Common myeloid progenitor, CD34-positive (primary cell): ENCODE measurements around the gene ALK.

ENCODE experiments used
- CTCF ChIA-PET: fragments of 350-600 bp; sonication (Branson Sonifier 250); formaldehyde crosslinking; loops from one replicate; lab custom pipeline; 2021; ENCODE audit warnings: antibody characterized with exemption; lab: Charles Lee
- POLR2A ChIA-PET: fragments of 350-600 bp; sonication (Branson Sonifier 250); formaldehyde crosslinking; loops from one replicate; lab custom pipeline; 2021; ENCODE audit warnings: antibody characterized with exemption; lab: Charles Lee
- DNase-seq, 3 donors: peaks; one replicate each; pipeline versions ENCODE4 v3.0.0 to v3.0.0-alpha.2; 2013
- H3K27ac ChIP-seq, 2 experiments: 1 replicate in 1 of 2; 2 replicates in 1 of 2; pipeline ENCODE4 v1.7.0; 2013; ENCODE audit warnings: inconsistent platforms in 2 of 2, low read length in 2 of 2, mild to moderate bottlenecking in 2 of 2, low read depth in 1 of 2, moderate library complexity in 1 of 2; ENCODE audit not compliant: severe bottlenecking in 2 of 2, insufficient read depth in 1 of 2, poor library complexity in 1 of 2
- H3K27me3 ChIP-seq, 5 experiments: replicated peaks in 2 of 5; 1 replicate in 3 of 5; 2 replicates in 2 of 5; pipeline versions ENCODE4 v1.6.1 to v1.7.0; 2013; ENCODE audit warnings: low read length in 4 of 5, mild to moderate bottlenecking in 2 of 5, moderate library complexity in 2 of 5, inconsistent platforms in 1 of 5; ENCODE audit not compliant: insufficient read depth in 5 of 5, control insufficient read depth in 4 of 5
- H3K36me3 ChIP-seq, 4 experiments: 1 replicate in 2 of 4; 2 replicates in 2 of 4; pipeline versions ENCODE4 v1.6.1 to v1.7.0; 2013; ENCODE audit warnings: low read length in 3 of 4, control low read depth in 1 of 4, mild to moderate bottlenecking in 1 of 4; ENCODE audit not compliant: control insufficient read depth in 4 of 4, insufficient read depth in 4 of 4
- H3K4me1 ChIP-seq, 4 experiments: 1 replicate in 3 of 4; 2 replicates in 1 of 4; pipeline versions ENCODE4 v1.6.1 to v1.7.1; 2013; ENCODE audit warnings: low read length in 3 of 4, mild to moderate bottlenecking in 3 of 4, control low read depth in 1 of 4, inconsistent platforms in 1 of 4, moderate library complexity in 1 of 4; ENCODE audit not compliant: control insufficient read depth in 4 of 4, insufficient read depth in 4 of 4; ENCODE audit errors: control extremely low read depth in 1 of 4
- H3K4me3 ChIP-seq, 7 experiments: 1 replicate in 4 of 7; 2 replicates in 3 of 7; pipeline versions ENCODE4 v1.5.1 to v1.7.0; 2013; ENCODE audit warnings: mild to moderate bottlenecking in 7 of 7, low read length in 6 of 7, moderate library complexity in 6 of 7, inconsistent platforms in 2 of 7, low read depth in 2 of 7, control low read depth in 1 of 7; ENCODE audit not compliant: insufficient read depth in 4 of 7, control insufficient read depth in 1 of 7; ENCODE audit errors: extremely low read depth in 1 of 7
- H3K9me3 ChIP-seq, 5 experiments: 1 replicate in 4 of 5; 2 replicates in 1 of 5; pipeline versions ENCODE4 v1.6.1 to v1.7.1; 2013; ENCODE audit warnings: low read length in 4 of 5, mild to moderate bottlenecking in 2 of 5, inconsistent platforms in 1 of 5, low read depth in 1 of 5, moderate library complexity in 1 of 5; ENCODE audit not compliant: control insufficient read depth in 4 of 5, insufficient read depth in 2 of 5; ENCODE audit errors: control extremely low read depth in 1 of 5
- WGBS: methylation state at CpG from one replicate; pipeline ENCODE4 v1.1.5; 2013; ENCODE audit not compliant: insufficient coverage; 5-methylcytosine and 5-hydroxymethylcytosine counted together

Gene ALK

DNA sequence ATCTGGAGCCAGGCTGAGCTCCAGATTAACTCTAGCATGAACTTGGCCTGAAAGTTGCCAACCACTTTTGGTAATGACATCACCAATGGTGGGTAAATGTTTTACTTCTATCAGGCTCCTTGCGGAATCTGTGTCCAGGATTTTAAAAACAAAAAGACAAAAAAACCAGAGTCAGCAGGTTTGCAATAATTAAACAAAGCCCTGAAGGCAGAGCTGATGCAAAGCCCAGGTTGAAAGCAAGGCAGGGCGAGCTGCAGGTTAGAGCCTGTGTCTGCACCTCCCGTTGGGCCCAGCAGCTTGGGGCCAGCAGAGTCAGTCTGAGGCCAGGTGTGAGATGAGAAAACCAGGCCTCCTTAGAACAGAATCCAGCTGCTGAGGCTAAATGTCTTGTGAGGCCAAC lies 29.1 kb upstream of the ALK start:
- no peak for DNase-seq
- no peaks in the 10 kb centered on the region for H3K9me3 ChIP-seq
- no peaks in the 10 kb centered on the region for H3K4me1 ChIP-seq
- H3K36me3 ChIP-seq: no peaks in the 10 kb centered on the region
- WGBS: 85% methylated on average over 3 of the region's 3 CpGs
- H3K4me3 ChIP-seq: no peak overlapping the region
- ChIA-PET CTCF (no interaction called here), POLR2A (no interaction called here)
- no peak overlapping the region for H3K27ac ChIP-seq
- peaks cover 0 to 2% (median 0%) of the 10 kb centered on the region in 5 experiments for H3K27me3 ChIP-seq

DNA sequence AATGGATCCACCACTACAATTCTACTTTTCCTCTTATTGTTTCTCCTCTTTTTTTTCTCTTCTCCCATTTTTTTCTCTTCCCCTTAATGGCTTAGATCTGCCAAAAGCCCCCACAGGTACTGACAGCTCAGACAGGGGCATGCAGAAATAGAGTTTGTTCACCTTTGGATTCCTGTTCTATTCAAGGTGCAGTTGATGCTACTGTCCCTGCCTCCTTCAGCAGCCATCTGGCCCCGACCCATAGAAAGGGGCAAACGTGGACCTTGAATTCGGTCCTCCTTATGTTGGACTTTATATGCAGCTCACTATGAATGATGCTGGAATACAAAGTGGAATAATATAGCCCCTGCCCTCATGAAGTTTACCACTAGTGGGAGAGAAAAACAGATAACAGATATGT lies 27.7 kb upstream of the ALK start:
- DNase-seq: no peak
- H3K4me3 ChIP-seq: no peak overlapping the region
- POLR2A ChIA-PET: no interaction called here
- no peaks in the 10 kb centered on the region for H3K4me1 ChIP-seq
- H3K9me3 ChIP-seq: peaks cover 0 to under 1% (median 0%) of the 10 kb centered on the region in 5 experiments
- CTCF ChIA-PET: no interaction called here
- H3K27me3 ChIP-seq: peaks cover 0 to 2% (median 0%) of the 10 kb centered on the region in 5 experiments
- H3K27ac ChIP-seq: no peak overlapping the region
- no peaks in the 10 kb centered on the region for H3K36me3 ChIP-seq
- WGBS: 90% methylated on average over 2 of the region's 3 CpGs

DNA sequence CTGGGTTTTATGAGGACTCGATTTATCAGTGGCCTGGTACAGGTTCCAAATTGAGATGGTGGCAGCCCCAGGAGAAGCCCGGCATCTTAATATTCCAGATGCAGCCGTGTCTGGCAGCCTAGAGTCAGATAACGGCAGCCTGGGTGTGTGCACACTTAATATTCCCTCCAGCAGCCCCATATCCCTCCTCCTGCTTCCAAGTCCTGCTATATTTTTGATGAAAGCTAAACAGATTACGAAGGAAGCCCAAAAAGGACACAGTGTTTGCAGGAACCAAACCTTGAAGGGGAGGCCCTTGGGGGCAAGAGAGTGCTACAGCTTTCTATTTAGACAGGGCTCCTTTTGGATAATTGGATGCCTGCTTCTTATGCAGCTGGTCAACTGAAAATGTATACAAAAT lies 25.1 kb upstream of the ALK start:
- Histone ChIP-seq H3K9me3 (peaks cover 0 to 3% (median 0%) of the 10 kb centered on the region in 5 experiments), H3K4me1 (no peaks in the 10 kb centered on the region), H3K4me3 (no peak overlapping the region), H3K36me3 (no peaks in the 10 kb centered on the region), H3K27ac (no peak overlapping the region), H3K27me3 (peaks cover 0 to 2% (median 0%) of the 10 kb centered on the region in 5 experiments)
- WGBS: 94% methylated on average over 4 of the region's 5 CpGs
- DNase-seq: no peak
- CTCF ChIA-PET: interaction anchor here (0.6 kb wide), 1 partner anchor 660 kb away, joined by 3 read pairs; no protein-coding TSS in a partner anchor
- POLR2A ChIA-PET: no interaction called here

DNA sequence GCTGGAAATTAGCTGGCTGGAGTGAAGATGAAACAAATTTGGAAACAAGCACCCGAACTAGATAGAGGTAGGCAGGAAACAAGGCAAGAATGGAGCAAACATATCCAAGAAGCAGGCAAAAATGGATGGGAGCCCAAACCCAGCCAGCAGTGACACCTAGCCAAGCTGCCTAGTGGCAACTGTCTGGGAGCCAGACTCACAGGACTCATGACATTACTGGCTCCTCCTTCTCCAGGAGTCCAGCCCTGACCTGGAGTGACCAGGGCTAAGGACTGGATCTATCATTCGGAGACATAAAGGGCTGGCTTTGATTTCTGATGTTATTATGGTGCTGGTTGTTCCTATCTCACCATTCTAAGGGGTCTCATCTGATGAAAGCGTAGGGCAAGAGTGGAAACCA lies 21.3 kb upstream of the ALK start:
- no peak overlapping the region for H3K27ac ChIP-seq
- H3K4me3 ChIP-seq: no peak overlapping the region
- peaks cover 0 to 3% (median 0%) of the 10 kb centered on the region in 5 experiments for H3K9me3 ChIP-seq
- WGBS: 94% methylated on average over 2 of the region's 3 CpGs
- CTCF ChIA-PET: interaction anchor here (1.6 kb wide), 1 partner anchor 16 kb away, joined by 3 read pairs; no protein-coding TSS in a partner anchor
- no peaks in the 10 kb centered on the region for H3K4me1 ChIP-seq
- POLR2A ChIA-PET: no interaction called here
- no peaks in the 10 kb centered on the region for H3K36me3 ChIP-seq
- no peak for DNase-seq
- H3K27me3 ChIP-seq: peaks cover 0 to 2% (median 0%) of the 10 kb centered on the region in 5 experiments

DNA sequence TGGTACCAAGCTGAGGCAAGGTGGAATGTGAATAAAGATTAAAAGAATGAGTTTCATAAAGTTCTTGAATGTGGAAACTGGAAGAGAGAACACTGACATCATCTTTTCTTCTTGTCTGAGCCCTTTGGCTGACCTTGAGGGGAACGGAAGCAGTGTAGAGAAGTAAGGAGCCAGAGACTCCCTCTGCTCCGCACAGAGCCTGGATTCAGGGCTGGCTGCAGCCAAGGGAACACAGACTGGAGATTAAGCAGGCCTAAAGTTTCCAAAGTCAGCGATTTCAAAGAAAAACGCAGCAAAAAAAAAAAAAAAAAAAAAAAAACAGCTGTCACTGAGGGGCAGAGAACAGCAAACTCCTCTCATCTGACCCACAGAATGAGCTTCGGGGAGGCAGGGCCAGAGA lies 19.3 kb upstream of the ALK start:
- peaks cover 0 to 3% (median 0%) of the 10 kb centered on the region in 5 experiments for H3K9me3 ChIP-seq
- peaks cover 0 to 3% (median 0%) of the 10 kb centered on the region in 5 experiments for H3K27me3 ChIP-seq
- no peak overlapping the region for H3K27ac ChIP-seq
- ChIA-PET POLR2A (no interaction called here), CTCF (no interaction called here)
- no peak overlapping the region for H3K4me3 ChIP-seq
- WGBS: 83% methylated on average over 2 of the region's 5 CpGs
- DNase-seq: no peak
- no peaks in the 10 kb centered on the region for H3K36me3 ChIP-seq
- no peaks in the 10 kb centered on the region for H3K4me1 ChIP-seq

DNA sequence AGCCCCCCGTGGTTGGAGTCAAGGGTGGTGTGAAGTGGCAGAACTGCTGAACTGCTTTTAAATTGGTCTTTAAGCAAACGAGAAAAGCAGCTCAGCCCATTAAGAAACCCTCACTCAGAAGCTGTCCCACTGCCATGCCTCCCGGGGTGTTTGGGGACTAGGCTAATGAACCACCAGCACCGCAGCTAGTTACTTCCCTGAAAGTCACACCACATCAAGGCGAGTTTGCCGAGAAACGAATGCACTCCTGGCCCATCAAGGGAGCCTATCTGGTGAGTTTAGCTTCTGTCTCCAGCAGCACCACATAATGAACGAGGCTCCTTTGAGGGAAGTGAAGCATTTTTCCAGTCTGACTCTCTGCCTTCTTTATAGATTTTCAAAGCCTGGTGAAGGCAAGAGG lies 14.6 kb upstream of the ALK start:
- ChIA-PET CTCF (no interaction called here), POLR2A (no interaction called here)
- Histone ChIP-seq H3K27me3 (peaks cover 0 to 4% (median 2%) of the 10 kb centered on the region in 5 experiments), H3K4me1 (no peaks in the 10 kb centered on the region), H3K36me3 (no peaks in the 10 kb centered on the region), H3K9me3 (no peaks in the 10 kb centered on the region), H3K27ac (no peak overlapping the region), H3K4me3 (no peak overlapping the region)
- WGBS: 68% methylated on average over 8 of the region's 8 CpGs
- DNase-seq: no peak

DNA sequence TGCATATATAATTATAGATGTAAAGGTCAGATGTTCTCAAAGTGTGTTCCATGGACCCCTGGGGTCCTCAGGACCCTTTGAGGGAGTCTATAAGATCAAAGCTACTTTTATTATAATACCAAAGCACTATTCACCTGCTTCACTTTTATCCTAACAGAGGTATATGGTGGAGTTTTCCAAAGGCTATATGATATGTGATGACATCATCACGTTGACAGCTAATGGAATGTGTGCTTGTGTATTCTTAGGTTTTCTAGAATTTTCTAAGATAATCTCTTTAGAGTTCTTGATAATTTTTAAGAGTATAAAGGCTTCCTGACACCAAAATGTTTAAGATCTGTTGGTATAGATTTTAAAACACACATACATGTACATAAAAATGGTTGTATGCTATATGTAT lies 10.4 kb upstream of the ALK start:
- H3K27me3 ChIP-seq: peaks cover 3 to 4% (median 4%) of the 10 kb centered on the region in 5 experiments
- DNase-seq: no peak
- ChIA-PET POLR2A (no interaction called here), CTCF (interaction anchor here (1.8 kb wide), 1 partner anchor 10 kb away, joined by 6 read pairs; the partner anchor contains the start of gene ALK)
- no peaks in the 10 kb centered on the region for H3K36me3 ChIP-seq
- H3K4me3 ChIP-seq: no peak overlapping the region
- H3K4me1 ChIP-seq: no peaks in the 10 kb centered on the region
- H3K27ac ChIP-seq: no peak overlapping the region
- WGBS: no CpG with 5 or more reads among the region's 1 CpG
- no peaks in the 10 kb centered on the region for H3K9me3 ChIP-seq
